Measurements from ENCODE around the gene TMEM14A. TPM values are rescaled to one million over a fixed set of nuclear protein-coding genes. Genes with fewer than 3 reads are reported as not detected.
"Not testable (repeated sequence)": the region's sequence is repeated elsewhere in the genome, so short reads cannot be mapped to it uniquely, and the experiment has no call there.

The TMEM14A gene
- polyA plus RNA-seq, 4 donors: 51.2 to 56.4 (median 55.9) TPM

GRCh38 chr6:52693773-52694172 lies 22.9 kb downstream of the TMEM14A start:
- DNase-seq (ENCODE audit: low read depth in 4 of 4, low spot score in 3 of 4): no peak

GRCh38 chr6:52694404-52694803 lies 23.5 kb downstream of the TMEM14A start:
- no peak for DNase-seq (ENCODE audit: low read depth in 4 of 4, low spot score in 3 of 4)

GRCh38 chr6:52696418-52696817 lies 25.5 kb downstream of the TMEM14A start:
- no peak for DNase-seq (ENCODE audit: low read depth in 4 of 4, low spot score in 3 of 4)

GRCh38 chr6:52697903-52698302 lies 27.0 kb downstream of the TMEM14A start:
- no peak for DNase-seq (ENCODE audit: low read depth in 4 of 4, low spot score in 3 of 4)

GRCh38 chr6:52704060-52704459 lies 33.1 kb downstream of the TMEM14A start:
- no peak for DNase-seq (ENCODE audit: low read depth in 4 of 4, low spot score in 3 of 4)

- DNase-seq (ENCODE audit: low read depth in 4 of 4, low spot score in 3 of 4): not testable (repeated sequence)
These were observed 34.0 kb downstream of the TMEM14A start for GRCh38 chr6:52704781-52705502.

GRCh38 chr6:52706001-52706400 lies 35.1 kb downstream of the TMEM14A start:
- DNase-seq (ENCODE audit: low read depth in 4 of 4, low spot score in 3 of 4): no peak

GRCh38 chr6:52707963-52708680 lies 37.2 kb downstream of the TMEM14A start:
- DNase-seq (ENCODE audit: low read depth in 4 of 4, low spot score in 3 of 4): no peak

- no peak for DNase-seq (ENCODE audit: low read depth in 4 of 4, low spot score in 3 of 4)
These were observed 41.2 kb downstream of the TMEM14A start for GRCh38 chr6:52712136-52712535.

- not testable (repeated sequence) for DNase-seq (ENCODE audit: low read depth in 4 of 4, low spot score in 3 of 4)
These were observed 43.8 kb downstream of the TMEM14A start for GRCh38 chr6:52714761-52715160.

- no peak for DNase-seq (ENCODE audit: low read depth in 4 of 4, low spot score in 3 of 4)
These were observed 47.6 kb downstream of the TMEM14A start for GRCh38 chr6:52718550-52718949.

- no peak for DNase-seq (ENCODE audit: low read depth in 4 of 4, low spot score in 3 of 4)
These were observed 49.4 kb downstream of the TMEM14A start for GRCh38 chr6:52720321-52720720.

- DNase-seq (ENCODE audit: low read depth in 4 of 4, low spot score in 3 of 4): no peak
These were observed 53.1 kb downstream of the TMEM14A start for GRCh38 chr6:52724042-52724405.

GRCh38 chr6:52724406-52725121 lies 53.7 kb downstream of the TMEM14A start:
- DNase-seq (ENCODE audit: low read depth in 4 of 4, low spot score in 3 of 4): peak; percentile 16 to 29 (median 25)

- no peak for DNase-seq (ENCODE audit: low read depth in 4 of 4, low spot score in 3 of 4)
These were observed 54.2 kb downstream of the TMEM14A start for GRCh38 chr6:52725143-52725534.

GRCh38 chr6:52725535-52726192 lies 54.8 kb downstream of the TMEM14A start:
- no peak for DNase-seq (ENCODE audit: low read depth in 4 of 4, low spot score in 3 of 4)

- no peak for DNase-seq (ENCODE audit: low read depth in 4 of 4, low spot score in 3 of 4)
These were observed 55.3 kb downstream of the TMEM14A start for GRCh38 chr6:52726193-52726542.

- DNase-seq (ENCODE audit: low read depth in 4 of 4, low spot score in 3 of 4): no peak
These were observed 56.0 kb downstream of the TMEM14A start for GRCh38 chr6:52726741-52727535.

- DNase-seq (ENCODE audit: low read depth in 4 of 4, low spot score in 3 of 4): no peak
These were observed 57.0 kb downstream of the TMEM14A start for GRCh38 chr6:52727908-52728307.

GRCh38 chr6:52728394-52728793 lies 57.5 kb downstream of the TMEM14A start:
- DNase-seq (ENCODE audit: low read depth in 4 of 4, low spot score in 3 of 4): no peak
